ENCODE results near the gene THADA. TPM values are rescaled to one million over a fixed set of nuclear protein-coding genes. Genes with fewer than 3 reads are reported as not detected.
A peak's percentile ranks its signal among the peaks of the same experiment; 100 is the strongest.

THADA gene
- total RNA-seq, 2 donors from 2014 or later, result 39.5 to 46.3 TPM

GRCh38 chr2:43217228-43218154 is 378.3 kb downstream of the THADA start:
- Mint-ChIP-seq H3K27me3 (ENCODE audit: low read depth) (no peaks in the 10 kb centered on the region), H3K36me3 (ENCODE audit: insufficient read depth in 2 of 2) (peaks cover 7 to 13% of the 10 kb centered on the region in 2 donors), H3K27ac (no peak overlapping the region), H3K4me1 (ENCODE audit: low read depth) (peaks cover 63% of the 10 kb centered on the region), H3K4me3 (peak overlapping the region; percentile 37 to 96), H3K9me3 (no peaks in the 10 kb centered on the region)
- no peak for DNase-seq
- ATAC-seq (replicated peaks in 1 of 2), result no peak

- H3K4me1 Mint-ChIP-seq (ENCODE audit: low read depth), result peaks cover 58% of the 10 kb centered on the region
- no peaks in the 10 kb centered on the region for H3K9me3 Mint-ChIP-seq
- no peak overlapping the region for H3K27ac Mint-ChIP-seq
- H3K4me3 Mint-ChIP-seq, result no peak overlapping the region
- no peaks in the 10 kb centered on the region for H3K27me3 Mint-ChIP-seq (ENCODE audit: low read depth)
- DNase-seq, result no peak
- peaks cover 4 to 5% of the 10 kb centered on the region in 2 donors for H3K36me3 Mint-ChIP-seq (ENCODE audit: insufficient read depth in 2 of 2)
- no peak for ATAC-seq (replicated peaks in 1 of 2)
Observed at GRCh38 chr2:43216629-43217028, 379.2 kb downstream of the THADA start.

- no peaks in the 10 kb centered on the region for H3K27me3 Mint-ChIP-seq (ENCODE audit: low read depth)
- no peak for ATAC-seq (replicated peaks in 1 of 2)
Observed at GRCh38 chr2:43215673-43216255, 380.1 kb downstream of the THADA start.

GRCh38 chr2:43214253-43214652 is 381.6 kb downstream of the THADA start:
- Mint-ChIP-seq H3K4me3 (no peak overlapping the region), H3K27ac (no peak overlapping the region), H3K9me3 (no peaks in the 10 kb centered on the region), H3K27me3 (ENCODE audit: low read depth) (no peaks in the 10 kb centered on the region), H3K36me3 (ENCODE audit: insufficient read depth in 2 of 2) (peaks cover 0 to 2% of the 10 kb centered on the region in 2 donors), H3K4me1 (ENCODE audit: low read depth) (peaks cover 49% of the 10 kb centered on the region)
- ATAC-seq (replicated peaks in 1 of 2), result no peak
- DNase-seq, result no peak

More at GRCh38 chr2:43215673-43216255, 380.1 kb downstream of the THADA start:
- peaks cover 0 to 4% of the 10 kb centered on the region in 2 donors for H3K36me3 Mint-ChIP-seq (ENCODE audit: insufficient read depth in 2 of 2)
- no peaks in the 10 kb centered on the region for H3K9me3 Mint-ChIP-seq
- no peak for DNase-seq
- no peak overlapping the region for H3K27ac Mint-ChIP-seq
- H3K4me3 Mint-ChIP-seq, result no peak overlapping the region
- H3K4me1 Mint-ChIP-seq (ENCODE audit: low read depth), result peaks cover 53% of the 10 kb centered on the region

GRCh38 chr2:43212931-43213330 is 382.9 kb downstream of the THADA start:
- no peak for DNase-seq
- H3K4me1 Mint-ChIP-seq (ENCODE audit: low read depth), result peaks cover 36% of the 10 kb centered on the region
- ATAC-seq (replicated peaks in 1 of 2), result peak in 1 of 2 donors; percentile 10
- H3K36me3 Mint-ChIP-seq (ENCODE audit: insufficient read depth in 2 of 2), result no peaks in the 10 kb centered on the region
- no peaks in the 10 kb centered on the region for H3K27me3 Mint-ChIP-seq (ENCODE audit: low read depth)
- no peaks in the 10 kb centered on the region for H3K9me3 Mint-ChIP-seq
- H3K4me3 Mint-ChIP-seq, result no peak overlapping the region
- no peak overlapping the region for H3K27ac Mint-ChIP-seq

GRCh38 chr2:43212216-43212835 is 383.5 kb downstream of the THADA start:
- DNase-seq, result no peak
- Mint-ChIP-seq H3K4me3 (no peak overlapping the region), H3K4me1 (ENCODE audit: low read depth) (peaks cover 35% of the 10 kb centered on the region), H3K27me3 (ENCODE audit: low read depth) (no peaks in the 10 kb centered on the region), H3K9me3 (no peaks in the 10 kb centered on the region), H3K27ac (no peak overlapping the region), H3K36me3 (ENCODE audit: insufficient read depth in 2 of 2) (no peaks in the 10 kb centered on the region)
- no peak for ATAC-seq (replicated peaks in 1 of 2)

- Mint-ChIP-seq H3K9me3 (no peaks in the 10 kb centered on the region), H3K27ac (no peak overlapping the region), H3K36me3 (ENCODE audit: insufficient read depth in 2 of 2) (no peaks in the 10 kb centered on the region), H3K27me3 (ENCODE audit: low read depth) (no peaks in the 10 kb centered on the region), H3K4me1 (ENCODE audit: low read depth) (peaks cover 35% of the 10 kb centered on the region), H3K4me3 (peak overlapping the region in 1 of 2 donors; percentile 21)
- ATAC-seq (replicated peaks in 1 of 2) (peak; percentile 59 to 71), DNase-seq (peak; percentile 37 to 66)
Observed at GRCh38 chr2:43210467-43211303, 385.2 kb downstream of the THADA start.

GRCh38 chr2:43210125-43210466 is 385.7 kb downstream of the THADA start:
- Mint-ChIP-seq H3K9me3 (no peaks in the 10 kb centered on the region), H3K27me3 (ENCODE audit: low read depth) (no peaks in the 10 kb centered on the region), H3K27ac (no peak overlapping the region), H3K4me1 (ENCODE audit: low read depth) (peaks cover 35% of the 10 kb centered on the region), H3K4me3 (no peak overlapping the region), H3K36me3 (ENCODE audit: insufficient read depth in 2 of 2) (no peaks in the 10 kb centered on the region)
- DNase-seq (no peak), ATAC-seq (replicated peaks in 1 of 2) (no peak)

GRCh38 chr2:43209204-43209717 is 386.6 kb downstream of the THADA start:
- DNase-seq (no peak), ATAC-seq (replicated peaks in 1 of 2) (no peak)
- H3K27me3 Mint-ChIP-seq (ENCODE audit: low read depth), result no peaks in the 10 kb centered on the region
- no peak overlapping the region for H3K27ac Mint-ChIP-seq
- H3K4me3 Mint-ChIP-seq, result no peak overlapping the region
- no peaks in the 10 kb centered on the region for H3K36me3 Mint-ChIP-seq (ENCODE audit: insufficient read depth in 2 of 2)
- H3K9me3 Mint-ChIP-seq, result no peaks in the 10 kb centered on the region
- H3K4me1 Mint-ChIP-seq (ENCODE audit: low read depth), result peaks cover 35% of the 10 kb centered on the region

- DNase-seq (no peak), ATAC-seq (replicated peaks in 1 of 2) (no peak)
- Mint-ChIP-seq H3K4me1 (ENCODE audit: low read depth) (peaks cover 30% of the 10 kb centered on the region), H3K9me3 (no peaks in the 10 kb centered on the region), H3K27me3 (ENCODE audit: low read depth) (no peaks in the 10 kb centered on the region), H3K4me3 (no peak overlapping the region), H3K36me3 (ENCODE audit: insufficient read depth in 2 of 2) (no peaks in the 10 kb centered on the region), H3K27ac (no peak overlapping the region)
Observed at GRCh38 chr2:43207553-43208300, 388.1 kb downstream of the THADA start.

- Mint-ChIP-seq H3K4me3 (no peak overlapping the region), H3K4me1 (ENCODE audit: low read depth) (peaks cover 24% of the 10 kb centered on the region), H3K27me3 (ENCODE audit: low read depth) (no peaks in the 10 kb centered on the region), H3K36me3 (ENCODE audit: insufficient read depth in 2 of 2) (no peaks in the 10 kb centered on the region), H3K27ac (no peak overlapping the region), H3K9me3 (no peaks in the 10 kb centered on the region)
- ATAC-seq (replicated peaks in 1 of 2), result peak in 1 of 2 donors; percentile 26
- DNase-seq, result no peak
Observed at GRCh38 chr2:43206602-43207001, 389.2 kb downstream of the THADA start.

GRCh38 chr2:43203373-43203772 is 392.5 kb downstream of the THADA start:
- Mint-ChIP-seq H3K9me3 (no peaks in the 10 kb centered on the region), H3K27me3 (ENCODE audit: low read depth) (no peaks in the 10 kb centered on the region), H3K27ac (no peak overlapping the region), H3K4me3 (no peak overlapping the region), H3K4me1 (ENCODE audit: low read depth) (peaks cover 16% of the 10 kb centered on the region), H3K36me3 (ENCODE audit: insufficient read depth in 2 of 2) (no peaks in the 10 kb centered on the region)
- ATAC-seq (replicated peaks in 1 of 2) (no peak), DNase-seq (no peak)

All from activated T-cell treated with anti-CD3 and anti-CD28 coated beads, Interleukin-2, amount 50 U/mL, for 72 hours (primary cell).